Ovary (tissue), 3 donors: ENCODE measurements around the gene TAS2R40.

Source experiments
- POLR2A ChIP-seq: fragments of 450-650 bp; IDR thresholded peaks from one replicate; pipeline ENCODE4 v1.6.1; 2017; ENCODE audit warnings: antibody characterized with exemption, mild to moderate bottlenecking, moderate library complexity
- TF ChIP-seq, protein P1 (sequence below), 3 donors: fragments of 450-650 bp in 2 of 3; fragments of 200-600 bp in 1 of 3; IDR thresholded peaks; one replicate each; pipeline versions ENCODE4 v1.5.1 to v1.8.0; 2016 to 2022; ENCODE audit warnings: antibody characterized with exemption in 3 of 3, mild to moderate bottlenecking in 1 of 3
- donor health status: DM: no; HTN: no; CAD: no.

DNA sequence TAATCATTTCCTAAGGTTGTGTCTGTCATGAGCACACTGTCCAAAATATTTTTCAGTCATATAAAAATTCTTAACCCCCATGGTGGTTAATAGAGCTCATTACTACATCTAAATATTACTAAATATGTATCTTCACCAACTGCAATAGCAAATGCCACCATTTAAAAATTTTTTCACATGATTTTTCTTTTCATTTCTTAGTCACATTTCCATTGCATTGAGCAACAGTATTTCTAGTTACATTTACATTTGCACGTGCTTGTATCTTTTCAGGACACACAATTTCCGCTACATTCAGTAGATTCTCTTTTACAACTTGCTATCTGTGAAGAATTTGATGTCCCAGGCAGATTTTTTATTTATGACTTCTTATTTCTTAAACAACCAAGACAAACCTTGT lies 5.2 kb upstream of the TAS2R40 start:
- TF ChIP-seq, protein P1, sequence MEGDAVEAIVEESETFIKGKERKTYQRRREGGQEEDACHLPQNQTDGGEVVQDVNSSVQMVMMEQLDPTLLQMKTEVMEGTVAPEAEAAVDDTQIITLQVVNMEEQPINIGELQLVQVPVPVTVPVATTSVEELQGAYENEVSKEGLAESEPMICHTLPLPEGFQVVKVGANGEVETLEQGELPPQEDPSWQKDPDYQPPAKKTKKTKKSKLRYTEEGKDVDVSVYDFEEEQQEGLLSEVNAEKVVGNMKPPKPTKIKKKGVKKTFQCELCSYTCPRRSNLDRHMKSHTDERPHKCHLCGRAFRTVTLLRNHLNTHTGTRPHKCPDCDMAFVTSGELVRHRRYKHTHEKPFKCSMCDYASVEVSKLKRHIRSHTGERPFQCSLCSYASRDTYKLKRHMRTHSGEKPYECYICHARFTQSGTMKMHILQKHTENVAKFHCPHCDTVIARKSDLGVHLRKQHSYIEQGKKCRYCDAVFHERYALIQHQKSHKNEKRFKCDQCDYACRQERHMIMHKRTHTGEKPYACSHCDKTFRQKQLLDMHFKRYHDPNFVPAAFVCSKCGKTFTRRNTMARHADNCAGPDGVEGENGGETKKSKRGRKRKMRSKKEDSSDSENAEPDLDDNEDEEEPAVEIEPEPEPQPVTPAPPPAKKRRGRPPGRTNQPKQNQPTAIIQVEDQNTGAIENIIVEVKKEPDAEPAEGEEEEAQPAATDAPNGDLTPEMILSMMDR (IDR thresholded peaks at IDR 0.05): no peak
- no peak for TF ChIP-seq POLR2A
